ENCODE results near the gene C9orf57. TPM values are rescaled to one million over a fixed set of nuclear protein-coding genes. Genes with fewer than 3 reads are reported as not detected.
A peak's percentile ranks its signal among the peaks of the same experiment; 100 is the strongest.
"Not testable (repeated sequence)": the region's sequence is repeated elsewhere in the genome, so short reads cannot be mapped to it uniquely, and the experiment has no call there.

Gene C9orf57
- total RNA-seq, 1 experiment from 2014 or later = not detected

DNA sequence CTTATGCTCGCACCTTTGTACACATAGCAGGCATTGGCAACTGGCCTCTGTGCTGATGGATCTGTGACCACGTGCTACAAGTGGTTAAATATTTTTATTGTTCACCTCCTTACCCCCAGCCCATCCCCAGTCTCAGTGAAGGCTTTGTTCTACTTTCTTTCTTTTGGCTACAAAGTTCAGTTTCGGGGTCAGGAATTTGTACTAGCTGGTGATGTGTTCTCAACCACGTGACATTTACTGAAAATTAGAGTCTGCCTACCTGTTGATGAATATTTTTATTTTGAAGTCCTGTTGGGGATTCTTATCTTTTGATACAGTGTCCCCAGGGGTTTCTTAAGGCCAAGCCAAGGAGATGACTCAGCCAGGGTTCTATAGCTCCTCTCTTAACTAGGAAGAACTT lies 47.8 kb downstream of the C9orf57 start:
- intact Hi-C loops (cut with micrococcal nuclease; ENCODE audit: unreplicated experiment) = no loop called here
- no peak overlapping the region for H3K27ac Mint-ChIP-seq (ENCODE audit: unreplicated experiment)

GRCh38 chr9:72007726-72008125 lies 52.7 kb downstream of the C9orf57 start:
- H3K4me3 Mint-ChIP-seq (ENCODE audit: unreplicated experiment); intact Hi-C loops (cut with micrococcal nuclease; ENCODE audit: unreplicated experiment); CTCF ChIA-PET; H3K4me3 ChIP-seq (ENCODE audit: low read depth, low read length); H3K27ac Mint-ChIP-seq (ENCODE audit: unreplicated experiment); H3K27me3 ChIP-seq (replicated peaks; ENCODE audit: control insufficient read depth, insufficient read depth, low read length); H3K9me3 ChIP-seq; H3K4me1 Mint-ChIP-seq (ENCODE audit: low read depth, unreplicated experiment); H3K36me3 ChIP-seq (ENCODE audit: control insufficient read depth, insufficient read depth, low read length); H3K9me3 Mint-ChIP-seq (ENCODE audit: unreplicated experiment); POLR2A ChIA-PET; H3K36me3 Mint-ChIP-seq (ENCODE audit: insufficient read depth, unreplicated experiment); H3K27me3 Mint-ChIP-seq (ENCODE audit: insufficient read depth, unreplicated experiment); DNase-seq; H3K4me1 ChIP-seq; BruUV-seq (replicated peaks): not testable (repeated sequence)

More for the DNA sequence above, 47.8 kb downstream of the C9orf57 start:
- H3K27me3 Mint-ChIP-seq (ENCODE audit: insufficient read depth, unreplicated experiment) = no peaks in the 10 kb centered on the region
- DNase-seq = peak; percentile 1 to 42
- no peaks in the 10 kb centered on the region for H3K9me3 Mint-ChIP-seq (ENCODE audit: unreplicated experiment)
- Histone ChIP-seq H3K4me3 (ENCODE audit: low read depth, low read length) (no peak overlapping the region), H3K36me3 (ENCODE audit: control insufficient read depth, insufficient read depth, low read length) (no peaks in the 10 kb centered on the region), H3K4me1 (no peaks in the 10 kb centered on the region), H3K27me3 (replicated peaks; ENCODE audit: control insufficient read depth, insufficient read depth, low read length) (no peaks in the 10 kb centered on the region), H3K9me3 (no peaks in the 10 kb centered on the region)
- H3K4me1 Mint-ChIP-seq (ENCODE audit: low read depth, unreplicated experiment) = no peaks in the 10 kb centered on the region
- no peaks in the 10 kb centered on the region for H3K36me3 Mint-ChIP-seq (ENCODE audit: insufficient read depth, unreplicated experiment)
- no peak overlapping the region for H3K4me3 Mint-ChIP-seq (ENCODE audit: unreplicated experiment)
- POLR2A ChIA-PET = no interaction called here
- no peak for TF ChIP-seq CTCF (IDR thresholded peaks at IDR 0.05; ENCODE audit: insufficient read depth in 1 of 2, low read depth in 1 of 2, low read length in 1 of 2, severe bottlenecking in 1 of 2, unreplicated experiment in 1 of 2)
- no TSS peak for BruUV-seq (replicated peaks)
- CTCF ChIA-PET = no interaction called here

DNA sequence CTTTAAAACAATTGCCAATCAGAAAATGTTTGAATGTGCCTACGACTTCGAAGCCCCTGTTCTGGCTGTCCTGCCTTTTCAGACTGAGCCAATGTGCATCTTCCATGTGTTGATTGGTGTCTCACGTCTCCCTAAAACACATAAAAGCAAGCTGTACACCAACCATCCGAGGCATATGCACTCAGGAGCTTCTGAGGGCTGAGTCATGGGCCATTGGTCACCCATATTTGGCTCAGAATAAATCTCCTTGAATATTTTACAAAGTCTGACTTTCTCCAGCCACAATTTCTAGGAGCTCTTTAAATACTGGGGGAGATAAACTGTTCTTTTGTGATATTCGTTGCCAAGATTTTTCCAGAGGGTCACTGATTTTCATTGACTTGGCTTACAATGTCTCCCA lies 53.9 kb downstream of the C9orf57 start:
- intact Hi-C loops (cut with micrococcal nuclease; ENCODE audit: unreplicated experiment) = no loop called here
- Histone ChIP-seq H3K9me3 (no peaks in the 10 kb centered on the region), H3K27me3 (replicated peaks; ENCODE audit: control insufficient read depth, insufficient read depth, low read length) (no peaks in the 10 kb centered on the region), H3K4me3 (ENCODE audit: low read depth, low read length) (no peak overlapping the region), H3K4me1 (no peaks in the 10 kb centered on the region), H3K36me3 (ENCODE audit: control insufficient read depth, insufficient read depth, low read length) (no peaks in the 10 kb centered on the region)
- H3K9me3 Mint-ChIP-seq (ENCODE audit: unreplicated experiment) = no peaks in the 10 kb centered on the region
- no peak overlapping the region for H3K27ac Mint-ChIP-seq (ENCODE audit: unreplicated experiment)
- TF ChIP-seq CTCF (IDR thresholded peaks at IDR 0.05; ENCODE audit: insufficient read depth in 1 of 2, low read depth in 1 of 2, low read length in 1 of 2, severe bottlenecking in 1 of 2, unreplicated experiment in 1 of 2) = no peak
- H3K27me3 Mint-ChIP-seq (ENCODE audit: insufficient read depth, unreplicated experiment) = no peaks in the 10 kb centered on the region
- H3K36me3 Mint-ChIP-seq (ENCODE audit: insufficient read depth, unreplicated experiment) = no peaks in the 10 kb centered on the region
- H3K4me3 Mint-ChIP-seq (ENCODE audit: unreplicated experiment) = no peak overlapping the region
- CTCF ChIA-PET = no interaction called here
- no peaks in the 10 kb centered on the region for H3K4me1 Mint-ChIP-seq (ENCODE audit: low read depth, unreplicated experiment)
- DNase-seq = no peak
- BruUV-seq (replicated peaks) = no TSS peak
- POLR2A ChIA-PET = no interaction called here

GRCh38 chr9:72005451-72005850 lies 55.0 kb downstream of the C9orf57 start:
- Mint-ChIP-seq H3K27ac (ENCODE audit: unreplicated experiment) (no peak overlapping the region), H3K4me3 (ENCODE audit: unreplicated experiment) (no peak overlapping the region), H3K27me3 (ENCODE audit: insufficient read depth, unreplicated experiment) (no peaks in the 10 kb centered on the region), H3K36me3 (ENCODE audit: insufficient read depth, unreplicated experiment) (no peaks in the 10 kb centered on the region), H3K9me3 (ENCODE audit: unreplicated experiment) (no peaks in the 10 kb centered on the region), H3K4me1 (ENCODE audit: low read depth, unreplicated experiment) (no peaks in the 10 kb centered on the region)
- intact Hi-C loops (cut with micrococcal nuclease; ENCODE audit: unreplicated experiment) = no loop called here
- DNase-seq = no peak
- Histone ChIP-seq H3K9me3 (no peaks in the 10 kb centered on the region), H3K4me1 (no peaks in the 10 kb centered on the region), H3K36me3 (ENCODE audit: control insufficient read depth, insufficient read depth, low read length) (no peaks in the 10 kb centered on the region), H3K4me3 (ENCODE audit: low read depth, low read length) (no peak overlapping the region), H3K27me3 (replicated peaks; ENCODE audit: control insufficient read depth, insufficient read depth, low read length) (no peaks in the 10 kb centered on the region)
- CTCF ChIA-PET = no interaction called here
- no peak for TF ChIP-seq CTCF (IDR thresholded peaks at IDR 0.05; ENCODE audit: insufficient read depth in 1 of 2, low read depth in 1 of 2, low read length in 1 of 2, severe bottlenecking in 1 of 2, unreplicated experiment in 1 of 2)
- POLR2A ChIA-PET = no interaction called here
- no TSS peak for BruUV-seq (replicated peaks)
